PC-3 (cell line): Measurements from ENCODE around the gene ABCB10.

ENCODE experiments used
- EZH2 ChIP-seq: fragments of 300-600 bp; sonication (generic); IDR thresholded peaks from one replicate; pipeline ENCODE4 v1.6.1; 2017; ENCODE audit warnings: antibody characterized with exemption, mild to moderate bottlenecking, low read length; ENCODE audit not compliant: unreplicated experiment
- EZH2phosphoT487 ChIP-seq: fragments of 300-600 bp; sonication (generic); IDR thresholded peaks from 2 replicates; pipeline ENCODE4 v1.6.1; 2018; ENCODE audit warnings: mild to moderate bottlenecking, antibody characterized with exemption, low read length, borderline replicate concordance
- TF ChIP-seq, protein P1 (sequence below): fragments of 300-600 bp; sonication (generic); conservative IDR thresholded peaks from 2 replicates; pipeline ENCODE4 v1.5.1; 2017; ENCODE audit warnings: antibody characterized with exemption, low read depth, mild to moderate bottlenecking, low read length

DNA sequence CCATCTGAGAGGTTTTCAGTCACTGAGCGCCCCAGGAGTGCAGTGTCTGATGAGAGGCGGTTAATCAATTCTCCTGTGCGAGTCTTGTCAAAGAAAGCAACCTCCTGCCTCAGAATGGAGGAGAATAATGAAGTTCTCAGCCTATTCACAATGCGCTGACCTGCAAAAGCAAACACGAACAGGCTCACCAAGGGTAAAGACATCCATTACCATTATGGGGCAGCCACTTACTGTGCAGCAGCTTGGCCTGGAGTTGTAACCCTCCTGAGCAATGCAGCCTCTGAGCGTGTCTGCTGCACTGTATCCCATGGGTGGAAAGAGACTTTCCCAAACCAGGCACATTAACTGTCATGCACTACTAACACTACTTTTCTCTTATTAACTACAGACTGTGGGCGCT is 11.0 kb downstream of the ABCB10 start:
- TF ChIP-seq, protein P1, sequence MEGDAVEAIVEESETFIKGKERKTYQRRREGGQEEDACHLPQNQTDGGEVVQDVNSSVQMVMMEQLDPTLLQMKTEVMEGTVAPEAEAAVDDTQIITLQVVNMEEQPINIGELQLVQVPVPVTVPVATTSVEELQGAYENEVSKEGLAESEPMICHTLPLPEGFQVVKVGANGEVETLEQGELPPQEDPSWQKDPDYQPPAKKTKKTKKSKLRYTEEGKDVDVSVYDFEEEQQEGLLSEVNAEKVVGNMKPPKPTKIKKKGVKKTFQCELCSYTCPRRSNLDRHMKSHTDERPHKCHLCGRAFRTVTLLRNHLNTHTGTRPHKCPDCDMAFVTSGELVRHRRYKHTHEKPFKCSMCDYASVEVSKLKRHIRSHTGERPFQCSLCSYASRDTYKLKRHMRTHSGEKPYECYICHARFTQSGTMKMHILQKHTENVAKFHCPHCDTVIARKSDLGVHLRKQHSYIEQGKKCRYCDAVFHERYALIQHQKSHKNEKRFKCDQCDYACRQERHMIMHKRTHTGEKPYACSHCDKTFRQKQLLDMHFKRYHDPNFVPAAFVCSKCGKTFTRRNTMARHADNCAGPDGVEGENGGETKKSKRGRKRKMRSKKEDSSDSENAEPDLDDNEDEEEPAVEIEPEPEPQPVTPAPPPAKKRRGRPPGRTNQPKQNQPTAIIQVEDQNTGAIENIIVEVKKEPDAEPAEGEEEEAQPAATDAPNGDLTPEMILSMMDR: no peak
- TF ChIP-seq EZH2phosphoT487 (no peak), EZH2 (no peak)
